ENCODE results near the gene EMILIN2.
"Not testable (repeated sequence)": the region's sequence is repeated elsewhere in the genome, so short reads cannot be mapped to it uniquely, and the experiment has no call there.

The EMILIN2 gene

DNA sequence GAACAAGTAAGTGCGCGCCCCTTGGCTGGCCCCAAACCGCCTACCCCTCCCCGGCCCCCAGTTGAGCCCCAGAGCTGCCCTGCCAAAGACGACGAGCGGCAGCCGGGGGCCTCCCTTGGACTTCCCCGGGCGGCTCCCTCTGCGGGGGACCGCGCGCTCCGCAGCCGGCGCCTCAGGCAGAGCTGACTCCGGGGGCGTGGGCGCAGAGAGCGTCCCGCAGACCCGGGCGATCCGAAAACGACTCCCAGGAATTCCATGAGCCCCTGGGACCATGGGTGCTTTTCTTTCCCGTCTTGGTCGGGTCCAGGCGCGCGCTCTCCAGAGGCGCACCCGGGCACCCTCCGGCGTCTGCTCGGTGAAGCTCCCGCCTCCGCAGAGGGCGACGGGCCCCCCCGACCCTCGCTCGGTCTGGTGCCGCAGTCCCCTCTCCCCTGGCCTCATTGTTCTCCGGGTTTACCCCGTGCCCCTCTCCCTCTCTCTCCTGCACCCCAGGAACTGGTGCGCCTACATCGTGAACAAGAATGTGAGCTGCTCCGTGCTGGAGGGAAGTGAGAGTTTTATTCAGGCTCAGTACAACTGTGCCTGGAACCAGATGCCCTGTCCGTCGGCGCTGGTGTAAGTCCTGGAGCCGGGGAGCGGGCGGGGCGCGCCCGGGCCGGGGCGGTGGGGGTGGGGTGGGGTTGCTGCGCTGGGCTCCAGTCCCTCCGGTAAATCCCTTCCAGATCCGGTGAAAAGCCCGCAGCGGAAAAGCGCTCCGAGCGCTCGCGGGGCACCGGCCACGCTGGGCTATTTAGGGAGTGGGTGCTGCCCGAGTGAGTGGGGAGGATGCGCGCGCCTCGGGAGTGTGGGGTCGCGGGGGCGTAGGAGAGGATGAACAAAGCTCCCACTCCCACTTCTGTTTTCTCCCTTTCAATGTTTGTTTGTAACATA lies 776 bp downstream of the EMILIN2 start:
- no peak for DNase-seq

DNA sequence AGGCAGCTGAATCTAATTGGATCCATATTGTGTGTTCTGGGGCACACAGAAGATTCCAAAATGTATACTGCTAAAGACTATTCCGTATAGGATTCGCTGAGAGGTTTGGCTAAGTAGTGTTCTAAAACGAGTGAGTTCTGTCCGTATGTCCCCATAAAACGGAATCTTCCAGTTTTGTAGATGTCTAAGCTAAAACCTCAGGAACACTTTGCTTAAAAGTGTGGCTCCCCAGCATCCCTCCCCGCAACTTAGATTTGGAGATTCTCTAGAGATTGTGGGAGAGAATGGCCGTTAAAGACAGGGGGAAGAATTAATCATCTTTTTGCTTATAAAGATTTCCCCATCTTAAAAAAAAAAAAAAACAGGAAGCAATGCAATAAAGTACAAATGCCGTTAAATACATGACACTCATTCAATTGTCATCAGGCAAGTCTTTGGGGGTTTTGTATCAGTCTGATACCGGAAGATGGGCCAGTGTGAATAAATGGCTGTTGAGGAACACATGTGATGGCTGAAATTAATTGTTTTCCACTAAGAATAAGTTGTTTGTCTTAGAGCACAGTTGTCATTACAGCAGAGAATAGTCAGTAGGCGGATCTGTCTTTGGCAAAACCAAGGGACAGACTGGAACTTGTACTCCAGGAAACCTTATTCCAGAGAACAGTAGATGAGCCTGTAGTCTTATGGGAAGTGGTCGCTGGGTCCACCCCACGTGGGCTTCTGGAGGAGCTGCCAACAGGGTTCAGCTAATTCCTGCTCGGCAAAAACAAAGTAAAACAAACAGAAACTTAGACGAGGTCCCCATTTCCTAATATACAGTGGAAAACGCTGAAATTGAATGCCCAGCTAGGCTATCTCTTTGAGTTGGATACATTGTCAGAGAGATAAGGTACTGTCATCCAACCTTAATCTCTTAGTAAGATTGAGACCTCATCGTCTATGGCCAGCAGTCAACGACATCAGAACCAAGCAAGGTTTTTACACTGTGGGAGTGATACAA lies 1.7 kb downstream of the EMILIN2 start:
- DNase-seq, result no peak

DNA sequence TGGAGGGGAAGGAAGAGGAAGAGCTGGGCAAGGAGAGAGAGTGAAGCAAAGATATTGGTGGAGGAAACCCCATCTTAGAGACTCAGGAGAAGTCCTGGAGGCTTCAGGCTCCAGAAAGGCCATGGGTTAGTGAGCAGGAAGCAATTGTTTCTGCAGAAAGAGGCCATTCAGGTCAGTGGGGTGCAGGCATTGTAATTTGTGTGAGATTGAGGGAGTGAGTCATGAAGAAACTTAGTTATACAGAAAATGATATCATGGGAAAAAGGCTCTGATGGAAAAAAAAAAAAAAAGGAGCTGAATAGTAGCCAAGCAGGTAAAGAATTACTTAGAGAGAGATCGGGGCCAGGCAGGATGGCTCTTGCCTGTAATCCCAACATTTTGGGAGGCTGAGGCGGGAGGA lies 4.0 kb downstream of the EMILIN2 start:
- no peak for DNase-seq

DNA sequence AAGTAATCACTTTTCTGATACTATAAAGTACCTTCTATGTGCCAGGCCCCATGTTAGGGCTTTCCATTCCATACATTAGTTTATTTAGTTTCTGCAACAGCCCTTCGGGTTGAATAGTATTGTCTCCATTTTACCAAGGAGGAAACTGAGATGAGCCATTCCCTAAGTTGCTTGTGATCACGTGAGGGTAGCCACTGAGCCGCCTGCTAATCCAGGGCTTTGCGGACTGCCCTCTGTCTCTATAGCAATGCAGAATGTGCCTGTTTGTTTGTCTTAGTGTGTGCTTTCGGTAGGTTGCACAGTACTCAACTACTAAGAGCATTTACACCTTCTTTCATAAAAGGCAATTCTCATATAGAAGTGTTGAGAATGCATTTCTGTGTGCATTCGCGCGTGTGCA lies 5.0 kb downstream of the EMILIN2 start:
- no peak for DNase-seq

DNA sequence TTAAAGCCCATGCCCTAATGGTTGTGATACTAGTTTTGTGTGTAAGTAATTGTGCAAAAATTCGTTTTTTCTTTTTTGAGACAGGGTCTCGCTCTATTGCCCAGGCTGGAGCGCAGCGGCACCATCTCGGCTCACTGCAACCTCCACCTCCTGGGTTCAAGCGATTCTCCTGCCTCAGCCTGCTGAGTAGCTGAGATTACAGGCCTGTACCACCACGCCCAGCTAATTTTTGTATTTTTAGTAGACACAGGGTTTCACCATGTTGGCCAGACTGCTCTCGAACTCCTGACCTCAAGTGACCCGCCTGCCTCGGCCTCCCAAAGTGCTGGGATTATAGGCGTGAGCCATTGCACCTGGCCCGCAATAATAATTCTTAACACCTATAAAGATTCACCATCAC lies 5.7 kb downstream of the EMILIN2 start:
- not testable (repeated sequence) for DNase-seq

DNA sequence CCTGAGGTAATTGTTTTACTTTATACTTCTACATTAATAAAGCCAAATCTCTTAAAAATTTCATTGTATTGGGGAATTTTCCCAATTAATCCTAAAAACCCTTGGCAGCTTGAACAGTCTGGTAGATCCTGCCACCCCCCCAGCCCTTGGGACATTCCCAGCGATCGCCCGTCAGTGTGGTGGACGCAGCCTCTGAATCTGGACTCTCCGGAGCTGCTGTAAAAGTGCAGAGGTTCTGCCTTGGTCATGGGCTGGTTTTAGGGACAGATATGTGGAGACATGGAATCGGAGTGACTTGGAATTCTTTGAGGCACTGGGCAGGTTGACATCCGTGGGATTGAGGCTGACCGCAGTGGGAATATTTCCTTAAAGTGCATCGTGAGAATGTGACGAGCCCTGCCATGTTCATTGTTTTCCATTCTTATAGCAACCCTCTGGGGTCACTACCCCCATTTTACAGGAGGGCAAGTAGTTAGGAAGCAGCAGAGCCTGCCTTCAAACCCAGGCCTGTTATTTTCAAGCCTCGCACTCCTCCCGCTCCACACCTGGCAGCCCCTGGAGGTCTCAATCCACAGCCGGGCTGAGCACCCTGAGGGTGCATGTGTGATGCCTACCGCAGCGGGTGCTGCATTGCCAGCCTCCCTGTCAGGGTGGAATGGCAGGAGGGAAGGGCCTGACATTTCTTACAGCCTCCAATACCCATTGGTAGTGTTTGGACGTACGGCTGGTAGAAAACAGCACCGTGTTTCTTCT lies 6.5 kb downstream of the EMILIN2 start:
- no peak for DNase-seq

DNA sequence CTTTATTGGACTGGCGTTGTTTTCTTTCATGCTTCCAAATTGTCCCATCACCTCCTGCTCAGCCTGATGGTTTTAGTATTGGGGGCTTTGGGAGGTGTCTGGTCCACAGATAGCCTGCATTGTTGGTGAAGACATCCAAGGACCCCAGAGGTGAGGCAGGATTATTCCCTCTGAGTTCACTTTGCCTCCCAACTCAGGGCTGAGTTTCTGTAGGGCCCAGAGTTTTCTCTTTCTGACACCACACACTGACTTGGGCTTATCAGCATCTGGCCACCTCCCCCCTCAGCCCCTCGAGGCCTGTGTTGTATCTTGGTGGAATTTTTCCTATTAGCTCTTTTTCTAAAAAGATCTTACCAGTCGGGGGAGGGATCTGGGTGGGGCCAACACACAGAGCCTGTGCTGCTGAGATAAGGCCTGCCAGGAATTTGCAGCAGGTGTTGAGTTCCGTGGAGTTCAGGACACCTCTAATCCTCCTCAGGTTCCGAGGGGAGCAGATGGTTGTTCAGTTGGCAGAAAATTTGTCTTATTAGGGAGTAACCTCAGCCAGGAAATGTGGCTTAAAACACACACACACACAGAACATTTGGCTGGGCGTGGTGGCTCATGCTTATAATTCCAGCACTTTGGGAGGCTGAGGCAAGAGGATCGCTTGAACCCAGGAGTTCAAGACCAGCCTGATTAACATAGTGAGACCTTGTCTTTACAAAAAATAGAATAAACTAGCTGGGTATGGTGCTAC lies 7.3 kb downstream of the EMILIN2 start:
- no peak for DNase-seq

DNA sequence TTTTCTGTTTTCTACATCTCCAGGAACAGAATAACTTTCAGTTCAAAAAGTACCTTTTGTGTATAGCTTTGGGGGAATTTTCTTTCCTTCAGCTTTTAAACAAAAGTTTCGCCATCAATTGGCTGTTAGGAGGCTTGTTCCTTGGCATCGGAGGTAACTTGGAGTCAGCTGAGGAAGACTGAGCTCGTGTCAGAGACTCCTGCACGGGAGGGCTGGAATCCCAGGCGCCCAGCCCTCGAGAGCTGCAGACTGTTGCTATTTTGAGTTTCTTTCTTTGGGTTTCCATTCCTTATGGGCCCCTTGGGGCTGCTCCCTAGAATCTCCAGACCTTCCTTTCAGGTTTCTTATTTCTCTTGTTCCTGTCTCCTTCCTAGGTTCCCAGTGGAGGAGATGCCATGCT lies 8.1 kb downstream of the EMILIN2 start:
- no peak for DNase-seq

DNA sequence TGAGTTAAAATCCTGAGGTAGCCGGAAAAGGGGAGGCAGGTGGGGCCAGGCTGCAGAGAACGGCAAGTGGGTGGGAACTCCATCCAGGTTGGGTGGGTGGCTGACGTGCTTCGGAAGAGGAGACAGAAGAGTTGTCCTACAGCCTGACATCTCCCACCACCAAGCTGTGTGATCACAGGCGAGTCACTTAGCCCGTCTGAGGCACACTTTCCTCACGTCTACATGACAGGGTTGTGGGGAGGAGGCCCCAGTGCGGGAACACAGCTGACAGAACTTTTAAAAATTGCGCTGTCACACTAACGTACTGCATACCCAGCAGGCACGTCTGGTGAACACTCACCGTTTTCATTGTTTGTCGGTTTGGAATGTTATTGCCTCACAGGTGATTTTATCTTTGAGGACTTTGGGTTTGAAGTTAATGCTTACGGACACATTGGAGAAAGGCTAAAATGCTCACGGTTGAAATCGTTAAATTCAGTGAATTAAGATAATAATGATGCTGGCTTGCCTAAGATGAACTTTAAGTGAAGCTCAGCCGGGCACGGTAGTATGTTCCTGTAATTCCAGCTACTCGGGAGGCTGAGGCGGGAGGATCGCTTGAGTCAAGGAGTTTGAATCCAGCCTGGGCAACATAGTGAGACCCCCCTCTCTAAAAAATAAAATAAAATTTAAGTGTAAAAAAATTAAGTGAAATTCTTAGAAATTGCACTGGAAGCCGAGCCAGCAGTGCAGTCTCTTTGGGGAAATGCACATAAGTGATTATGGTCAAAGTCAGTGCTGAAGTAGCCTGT lies 8.9 kb downstream of the EMILIN2 start:
- no peak for DNase-seq

DNA sequence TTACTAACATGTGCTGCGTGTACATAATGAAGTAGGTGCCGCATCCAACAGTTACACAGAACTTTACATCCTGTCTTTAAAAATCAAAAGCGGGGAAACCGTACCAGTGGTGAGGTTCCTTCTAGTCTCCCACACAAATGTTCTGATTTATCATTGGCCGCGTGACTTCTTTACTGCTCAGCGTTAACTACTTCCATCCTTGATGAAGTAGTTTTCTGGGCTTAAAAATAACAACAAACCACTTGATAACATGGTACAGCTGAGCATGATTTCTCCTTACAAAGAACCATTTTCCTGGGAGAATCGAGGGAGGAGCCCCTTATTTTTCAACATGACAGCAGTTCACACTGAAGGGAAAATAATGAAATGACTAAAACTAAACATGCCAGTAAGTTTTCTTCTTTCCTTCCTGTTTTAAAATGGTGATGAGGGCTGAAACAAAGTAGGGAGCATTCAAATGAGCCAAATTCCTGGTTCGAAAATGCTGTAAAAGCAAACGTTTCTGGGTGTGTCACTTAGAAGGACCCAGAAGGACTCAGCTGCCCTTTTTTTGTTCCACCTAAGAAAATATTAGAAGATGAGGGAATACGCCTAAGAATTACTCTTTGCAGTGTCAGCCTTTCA lies 9.9 kb downstream of the EMILIN2 start:
- no peak for DNase-seq

DNA sequence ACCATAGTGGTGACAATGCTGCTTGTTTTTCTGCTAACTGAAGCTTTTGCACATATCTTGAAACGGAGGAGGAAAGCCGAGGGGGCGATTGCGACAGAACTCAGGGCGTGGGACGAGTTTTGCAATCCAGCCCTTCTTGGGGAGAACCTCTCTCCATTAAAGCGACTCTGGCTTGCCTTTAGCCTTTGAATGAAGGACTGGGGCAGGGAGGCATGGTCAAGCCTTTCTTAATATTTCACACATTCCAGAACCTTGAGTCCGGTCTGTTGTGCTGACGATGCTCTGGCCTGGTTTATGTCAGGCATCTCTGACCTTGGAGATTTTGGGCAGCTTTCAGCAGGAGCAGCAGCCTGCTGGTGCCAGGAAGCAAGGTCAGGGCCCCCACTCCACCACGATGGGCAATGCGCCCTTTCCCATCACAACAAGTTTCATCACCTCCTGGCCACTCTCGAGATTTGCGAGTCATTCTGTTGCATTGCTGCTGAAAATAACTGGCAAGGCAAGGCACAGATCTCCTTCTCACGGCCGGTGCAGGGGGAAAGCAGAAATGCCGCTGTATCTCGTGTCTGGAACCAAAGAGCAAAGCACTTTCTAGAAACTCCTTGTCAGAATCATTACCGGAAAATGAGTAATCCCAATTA lies 10.8 kb downstream of the EMILIN2 start:
- DNase-seq, result no peak

DNA sequence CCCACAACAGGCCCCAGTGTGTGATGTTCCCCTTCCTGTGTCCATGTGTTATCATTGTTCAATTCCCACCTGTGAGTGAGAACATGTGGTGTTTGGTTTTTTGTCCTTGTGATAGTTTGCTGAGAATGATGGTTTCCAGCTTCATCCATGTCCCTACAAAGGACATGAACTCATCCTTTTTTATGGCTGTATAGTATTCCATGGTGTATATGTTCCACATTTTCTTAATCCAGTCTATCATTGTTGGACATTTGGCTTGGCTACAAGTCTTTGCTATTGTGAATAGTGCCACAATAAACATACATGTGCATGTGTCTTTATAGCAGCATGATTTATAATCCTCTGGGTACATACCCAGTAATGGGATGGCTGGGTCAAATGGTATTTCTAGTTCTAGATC lies 13.6 kb downstream of the EMILIN2 start:
- not testable (repeated sequence) for DNase-seq

DNA sequence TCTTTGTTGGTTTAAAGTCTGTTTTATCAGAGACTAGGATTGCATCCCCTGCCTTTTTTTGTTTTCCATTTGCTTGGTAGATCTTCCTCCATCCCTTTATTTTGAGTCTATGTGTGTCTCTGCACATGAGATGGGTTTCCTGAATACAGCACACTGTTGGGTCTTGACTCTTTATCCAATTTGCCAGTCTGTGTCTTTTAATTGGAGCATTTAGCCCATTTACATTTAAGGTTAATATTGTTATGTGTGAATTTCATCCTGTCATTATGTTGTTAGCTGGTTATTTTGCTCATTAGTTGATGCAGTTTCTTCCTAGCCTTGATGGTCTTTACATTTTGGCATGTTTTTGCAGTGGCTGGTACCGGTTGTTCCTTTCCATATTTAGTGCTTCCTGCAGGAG lies 17.2 kb downstream of the EMILIN2 start:
- DNase-seq, result not testable (repeated sequence)

DNA sequence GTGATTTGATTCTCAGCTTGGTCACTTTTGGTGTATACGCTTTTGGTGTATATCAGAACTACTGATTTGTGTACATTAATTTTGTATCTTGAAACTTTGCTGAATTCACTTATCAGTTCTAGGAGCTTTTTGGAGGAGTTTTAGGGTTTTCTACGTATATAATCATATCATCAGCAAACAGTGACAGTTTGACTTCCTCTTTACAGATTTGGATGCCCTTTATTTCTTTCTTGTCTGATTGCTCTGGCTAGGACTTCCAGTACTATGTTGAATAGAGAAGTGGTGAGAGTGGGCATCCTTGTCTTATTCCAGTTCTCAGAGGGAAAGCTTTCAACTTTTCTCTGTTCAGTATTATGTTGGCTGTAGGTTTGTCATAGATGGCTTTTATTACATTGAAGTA lies 19.7 kb downstream of the EMILIN2 start:
- not testable (repeated sequence) for DNase-seq

DNA sequence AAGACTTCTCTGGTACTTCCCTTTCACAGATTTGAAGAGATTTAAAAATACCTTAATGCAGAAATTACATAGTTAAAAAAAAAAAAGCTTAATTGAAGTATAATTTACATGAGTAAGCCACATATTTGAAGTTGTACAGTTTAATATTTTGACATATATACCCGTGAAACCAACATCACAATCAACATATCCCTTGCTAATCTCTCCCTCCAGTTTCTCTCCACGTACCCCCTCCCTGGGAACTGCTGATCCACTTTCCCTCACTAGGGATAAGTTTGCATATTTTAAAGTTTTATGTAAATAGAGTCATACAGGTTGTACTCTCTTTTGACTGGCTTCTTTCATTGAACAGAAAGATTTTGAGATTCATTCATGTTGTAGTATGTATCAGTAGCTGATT lies 22.4 kb downstream of the EMILIN2 start:
- no peak for DNase-seq

DNA sequence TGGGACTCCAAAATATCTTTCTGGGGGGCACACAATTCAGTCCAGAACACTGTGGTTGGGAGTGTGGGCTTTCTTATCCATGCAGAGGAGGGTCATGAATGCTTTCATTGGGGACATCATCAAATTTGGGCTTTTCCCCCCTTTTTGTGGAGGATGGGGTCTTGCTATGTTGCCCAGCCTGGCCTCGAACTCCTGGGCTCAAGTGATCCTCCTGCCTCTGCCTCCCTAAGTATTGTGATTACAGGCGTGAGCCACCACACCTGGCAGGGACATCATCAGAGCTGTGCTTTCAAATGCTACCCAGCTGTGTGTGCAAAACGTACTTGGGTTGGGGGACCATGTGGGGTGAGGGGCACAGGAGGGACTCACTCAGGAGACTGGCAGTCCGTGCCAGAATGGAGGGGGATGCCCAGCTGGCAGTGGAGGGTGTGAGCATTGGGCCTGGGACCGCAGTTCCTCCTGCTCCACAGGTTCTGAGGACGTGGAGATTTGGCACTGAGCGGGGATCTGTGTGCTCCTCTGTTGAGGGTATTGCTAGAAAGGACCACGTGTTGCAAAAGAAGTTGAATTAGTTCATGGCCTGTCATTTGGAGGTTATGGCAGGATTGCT lies 24.4 kb downstream of the EMILIN2 start:
- no peak for DNase-seq

DNA sequence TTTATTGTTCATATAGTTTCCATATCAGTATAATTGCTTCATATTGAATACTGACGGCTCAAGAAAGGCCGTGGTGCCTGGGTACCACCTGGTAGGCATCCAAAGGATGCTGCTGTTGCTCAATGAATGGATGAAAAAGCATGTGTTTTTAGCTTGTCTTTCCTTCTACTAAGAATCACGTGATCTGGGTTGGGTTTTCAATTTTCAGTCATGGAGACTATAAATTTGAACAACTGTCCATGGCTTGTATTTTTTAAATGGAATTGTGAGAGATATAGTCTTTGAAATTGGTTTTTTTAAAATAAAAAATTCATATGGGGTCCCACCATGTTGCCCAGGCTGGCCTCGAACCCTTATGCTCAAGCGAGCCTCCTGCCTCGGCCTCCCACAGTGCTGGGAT lies 25.3 kb downstream of the EMILIN2 start:
- DNase-seq, result no peak

DNA sequence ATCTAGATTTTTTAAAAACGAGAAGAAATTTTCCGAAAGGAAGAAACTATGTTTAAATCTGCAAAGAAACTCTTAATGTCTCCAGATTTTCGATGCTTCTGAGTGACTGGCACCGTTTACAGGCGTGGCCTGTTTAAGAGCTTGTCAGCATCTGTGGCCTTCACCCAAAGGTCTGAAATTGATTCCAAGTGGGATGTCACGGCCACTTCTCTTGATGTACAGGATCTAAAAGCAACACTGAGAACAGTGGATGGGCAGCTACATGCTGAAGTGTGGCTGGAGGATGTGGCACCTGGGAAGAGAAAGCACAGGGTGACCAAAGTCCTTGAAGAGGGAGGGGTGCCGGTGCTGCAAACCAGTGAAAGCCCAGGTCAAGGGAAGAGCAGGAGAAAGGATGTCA lies 28.0 kb downstream of the EMILIN2 start:
- no peak for DNase-seq

DNA sequence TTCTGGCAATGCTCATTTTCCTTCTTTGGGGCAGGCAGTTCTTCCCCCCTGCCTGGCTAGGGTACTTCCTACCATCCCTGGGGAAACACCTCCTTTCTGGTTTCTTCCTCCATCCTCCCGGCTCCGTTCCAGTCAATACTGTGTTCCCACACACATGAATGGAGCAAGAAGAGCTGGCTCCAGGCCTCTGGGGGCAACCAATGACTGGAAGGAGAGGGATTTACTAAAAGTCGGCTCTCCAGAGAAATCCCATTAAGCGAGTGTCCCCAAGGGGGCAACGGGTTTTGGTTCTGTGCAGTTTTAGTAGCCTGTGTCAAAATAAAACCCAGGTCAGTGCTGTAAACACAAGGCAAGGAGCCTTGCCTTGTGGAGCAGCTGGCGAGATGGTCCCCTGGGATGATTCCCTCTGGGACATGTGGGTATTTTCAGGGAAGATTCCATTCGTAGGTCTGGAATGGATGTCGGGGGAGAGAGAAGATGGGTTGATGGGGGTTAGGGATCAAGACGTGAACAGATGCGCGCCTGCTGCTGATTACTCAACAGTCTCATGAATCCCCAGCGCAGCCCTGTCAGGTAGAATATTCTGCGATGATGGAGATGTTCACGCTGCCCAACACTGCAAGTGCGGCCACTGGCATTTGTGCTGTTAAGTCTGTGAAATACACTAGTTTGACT lies 32.0 kb downstream of the EMILIN2 start:
- peak; percentile 96 for DNase-seq

All from NCI-H2171 treated with DMSO at 0.1 percent for 48 hours (cell line).